ENCODE results near the gene REN. TPM values are rescaled to one million over a fixed set of nuclear protein-coding genes. Genes with fewer than 3 reads are reported as not detected.

REN gene
- total RNA-seq, 1 experiment from 2014 or later: not detected

- no peak for DNase-seq (ENCODE audit: low spot score)
These were observed 11.4 kb downstream of the REN start for GRCh38 chr1:204154568-204155255.

GRCh38 chr1:204153667-204154066 is 12.5 kb downstream of the REN start:
- DNase-seq (ENCODE audit: low spot score): no peak

GRCh38 chr1:204152310-204153044 is 13.7 kb downstream of the REN start:
- no peak for DNase-seq (ENCODE audit: low spot score)

- DNase-seq (ENCODE audit: low spot score): peak; percentile 34
These were observed 14.4 kb downstream of the REN start, which contains the start of gene ETNK2 for GRCh38 chr1:204151552-204152309. Gene ETNK2, minus strand, starts transcription at chr1:204152044. Its CDS starts 192 bp downstream, at chr1:204151852.

- DNase-seq (ENCODE audit: low spot score): no peak
These were observed 15.2 kb downstream of the REN start for GRCh38 chr1:204150702-204151551.

- no peak for DNase-seq (ENCODE audit: low spot score)
These were observed 16.2 kb downstream of the REN start for GRCh38 chr1:204149635-204150565.

GRCh38 chr1:204149107-204149506 is 17.0 kb downstream of the REN start:
- DNase-seq (ENCODE audit: low spot score): no peak

- DNase-seq (ENCODE audit: low spot score): no peak
These were observed 18.4 kb downstream of the REN start for GRCh38 chr1:204147406-204148383.

- no peak for DNase-seq (ENCODE audit: low spot score)
These were observed 19.2 kb downstream of the REN start for GRCh38 chr1:204146965-204147364.

- DNase-seq (ENCODE audit: low spot score): no peak
These were observed 19.8 kb downstream of the REN start for GRCh38 chr1:204146309-204146708.

- no peak for DNase-seq (ENCODE audit: low spot score)
These were observed 21.1 kb downstream of the REN start for GRCh38 chr1:204145033-204145504.

- DNase-seq (ENCODE audit: low spot score): no peak
These were observed 22.7 kb downstream of the REN start for GRCh38 chr1:204143276-204144041.

GRCh38 chr1:204142032-204142974 is 23.8 kb downstream of the REN start:
- DNase-seq (ENCODE audit: low spot score): no peak

GRCh38 chr1:204141131-204141530 is 25.0 kb downstream of the REN start:
- no peak for DNase-seq (ENCODE audit: low spot score)

GRCh38 chr1:204139952-204140351 is 26.2 kb downstream of the REN start:
- DNase-seq (ENCODE audit: low spot score): no peak

GRCh38 chr1:204139088-204139487 is 27.0 kb downstream of the REN start:
- DNase-seq (ENCODE audit: low spot score): no peak

GRCh38 chr1:204136814-204137213 is 29.3 kb downstream of the REN start:
- no peak for DNase-seq (ENCODE audit: low spot score)
